ENCODE data around the gene ASAP3.

GRCh38 chr1:23481026-23481597 lies 2.9 kb downstream of the ASAP3 start:
- TF ChIP-seq, protein P1, sequence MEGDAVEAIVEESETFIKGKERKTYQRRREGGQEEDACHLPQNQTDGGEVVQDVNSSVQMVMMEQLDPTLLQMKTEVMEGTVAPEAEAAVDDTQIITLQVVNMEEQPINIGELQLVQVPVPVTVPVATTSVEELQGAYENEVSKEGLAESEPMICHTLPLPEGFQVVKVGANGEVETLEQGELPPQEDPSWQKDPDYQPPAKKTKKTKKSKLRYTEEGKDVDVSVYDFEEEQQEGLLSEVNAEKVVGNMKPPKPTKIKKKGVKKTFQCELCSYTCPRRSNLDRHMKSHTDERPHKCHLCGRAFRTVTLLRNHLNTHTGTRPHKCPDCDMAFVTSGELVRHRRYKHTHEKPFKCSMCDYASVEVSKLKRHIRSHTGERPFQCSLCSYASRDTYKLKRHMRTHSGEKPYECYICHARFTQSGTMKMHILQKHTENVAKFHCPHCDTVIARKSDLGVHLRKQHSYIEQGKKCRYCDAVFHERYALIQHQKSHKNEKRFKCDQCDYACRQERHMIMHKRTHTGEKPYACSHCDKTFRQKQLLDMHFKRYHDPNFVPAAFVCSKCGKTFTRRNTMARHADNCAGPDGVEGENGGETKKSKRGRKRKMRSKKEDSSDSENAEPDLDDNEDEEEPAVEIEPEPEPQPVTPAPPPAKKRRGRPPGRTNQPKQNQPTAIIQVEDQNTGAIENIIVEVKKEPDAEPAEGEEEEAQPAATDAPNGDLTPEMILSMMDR (IDR thresholded peaks at IDR 0.05) = no peak
- TF ChIP-seq POLR2A (IDR thresholded peaks at IDR 0.05) = no peak
